ENCODE data around the gene NUP210.

GRCh38 chr3:13299531-13300155 is 120.5 kb downstream of the NUP210 start:
- TF ChIP-seq CTCF (IDR thresholded peaks at IDR 0.05) (no peak), POLR2A (IDR thresholded peaks at IDR 0.05) (no peak)

All from lower leg skin (tissue), 3 donors.